OCI-LY7 (cell line): ENCODE results near the gene DGKZ.

ENCODE experiments used
- EZH2phosphoT487 ChIP-seq: fragments of 200-600 bp; sonication (generic); IDR thresholded peaks from 2 replicates; pipeline ENCODE4 v1.6.1; 2018; ENCODE audit warnings: low read depth, borderline replicate concordance, mild to moderate bottlenecking, mixed run types, antibody characterized with exemption, low read length, moderate library complexity, mixed read lengths
- TF ChIP-seq, protein P1 (sequence below): fragments of 200-600 bp; sonication (generic); conservative IDR thresholded peaks from 2 replicates; pipeline ENCODE4 v1.5.1; 2014; ENCODE audit warnings: mild to moderate bottlenecking, antibody characterized with exemption, low read length, moderate library complexity, mixed read lengths

GRCh38 chr11:46386674-46387073 is 39.4 kb downstream of the DGKZ start:
- TF ChIP-seq, protein P1, sequence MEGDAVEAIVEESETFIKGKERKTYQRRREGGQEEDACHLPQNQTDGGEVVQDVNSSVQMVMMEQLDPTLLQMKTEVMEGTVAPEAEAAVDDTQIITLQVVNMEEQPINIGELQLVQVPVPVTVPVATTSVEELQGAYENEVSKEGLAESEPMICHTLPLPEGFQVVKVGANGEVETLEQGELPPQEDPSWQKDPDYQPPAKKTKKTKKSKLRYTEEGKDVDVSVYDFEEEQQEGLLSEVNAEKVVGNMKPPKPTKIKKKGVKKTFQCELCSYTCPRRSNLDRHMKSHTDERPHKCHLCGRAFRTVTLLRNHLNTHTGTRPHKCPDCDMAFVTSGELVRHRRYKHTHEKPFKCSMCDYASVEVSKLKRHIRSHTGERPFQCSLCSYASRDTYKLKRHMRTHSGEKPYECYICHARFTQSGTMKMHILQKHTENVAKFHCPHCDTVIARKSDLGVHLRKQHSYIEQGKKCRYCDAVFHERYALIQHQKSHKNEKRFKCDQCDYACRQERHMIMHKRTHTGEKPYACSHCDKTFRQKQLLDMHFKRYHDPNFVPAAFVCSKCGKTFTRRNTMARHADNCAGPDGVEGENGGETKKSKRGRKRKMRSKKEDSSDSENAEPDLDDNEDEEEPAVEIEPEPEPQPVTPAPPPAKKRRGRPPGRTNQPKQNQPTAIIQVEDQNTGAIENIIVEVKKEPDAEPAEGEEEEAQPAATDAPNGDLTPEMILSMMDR = no peak
- no peak for TF ChIP-seq EZH2phosphoT487
